RWPE1 (cell line): ENCODE measurements around the gene PTPRD.

Experiments
- CTCF ChIA-PET: fragments of 350-600 bp; sonication (Branson Sonifier 250); formaldehyde crosslinking; extraction: SDS; loops from one replicate; lab custom pipeline; 2021; lab: Yijun Ruan, JAX
- POLR2A ChIA-PET: fragments of 400-600 bp; formaldehyde crosslinking; extraction: SDS; loops from one replicate; lab custom pipeline; 2020; ENCODE audit warnings: antibody characterized with exemption; ENCODE audit not compliant: low non-redundant PET; lab: Yijun Ruan, JAX
- DNase-seq: peaks from one replicate; pipeline ENCODE4 v3.0.0; 2012; ENCODE audit warnings: low spot score
- H3K27ac ChIP-seq: fragments of 450-650 bp; 2 replicates; pipeline ENCODE4 v1.5.1; 2017
- CTCF ChIP-seq: fragments of 450-650 bp; conservative IDR thresholded peaks from 2 replicates; pipeline ENCODE4 v1.5.1; 2017; ENCODE audit warnings: low read depth, mild to moderate bottlenecking

Gene PTPRD

DNA sequence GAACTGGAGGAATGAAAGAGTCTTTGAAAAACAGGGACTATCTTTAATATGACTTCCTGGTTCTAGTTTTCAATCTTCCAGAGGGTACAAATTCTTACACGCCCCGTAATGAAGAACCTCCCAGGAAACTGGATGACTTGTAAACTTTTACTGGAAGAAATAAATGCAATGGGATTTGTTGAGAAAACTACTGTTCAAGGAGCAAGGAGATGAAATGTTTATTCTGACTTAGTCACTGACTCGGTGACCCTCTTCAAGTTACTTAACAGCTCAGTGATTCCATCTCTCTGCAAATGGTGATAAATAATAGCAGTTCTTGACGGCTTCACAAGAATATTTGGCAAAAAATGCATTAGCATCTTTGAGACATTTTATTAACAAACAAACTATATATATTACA is 858.6 kb downstream of the PTPRD start:
- DNase-seq = no peak
- POLR2A ChIA-PET = no interaction called here
- no peak overlapping the region for H3K27ac ChIP-seq
- CTCF ChIA-PET = interaction anchor here (0.8 kb wide), 1 partner anchor 350 kb away, joined by 3 read pairs; no protein-coding TSS in a partner anchor
- no peak for TF ChIP-seq CTCF

DNA sequence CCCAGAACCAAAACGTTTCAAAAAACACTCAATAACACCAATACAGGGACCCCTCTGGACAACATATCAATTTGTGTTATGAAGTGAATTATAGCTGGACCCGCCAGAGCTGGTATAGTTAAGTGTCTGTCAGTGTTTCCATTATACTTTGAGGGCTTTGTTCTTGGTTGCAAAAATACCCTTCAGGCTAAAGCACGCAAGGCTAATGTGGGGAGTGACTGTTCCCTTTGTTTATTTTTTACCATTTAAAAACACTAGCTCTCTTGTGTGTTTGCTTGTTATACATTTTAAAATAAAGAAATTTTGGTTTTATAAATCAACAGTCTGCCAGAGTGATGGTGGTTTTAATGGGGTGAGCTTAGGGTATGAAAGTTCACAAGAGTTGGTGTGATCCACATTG is 859.5 kb downstream of the PTPRD start:
- POLR2A ChIA-PET = no interaction called here
- TF ChIP-seq CTCF = no peak
- H3K27ac ChIP-seq = no peak overlapping the region
- no peak for DNase-seq
- CTCF ChIA-PET = interaction anchor here (0.7 to 0.8 kb wide), 2 partner anchors 349 to 1812 kb away, joined by 3 read pairs; no protein-coding TSS in a partner anchor

DNA sequence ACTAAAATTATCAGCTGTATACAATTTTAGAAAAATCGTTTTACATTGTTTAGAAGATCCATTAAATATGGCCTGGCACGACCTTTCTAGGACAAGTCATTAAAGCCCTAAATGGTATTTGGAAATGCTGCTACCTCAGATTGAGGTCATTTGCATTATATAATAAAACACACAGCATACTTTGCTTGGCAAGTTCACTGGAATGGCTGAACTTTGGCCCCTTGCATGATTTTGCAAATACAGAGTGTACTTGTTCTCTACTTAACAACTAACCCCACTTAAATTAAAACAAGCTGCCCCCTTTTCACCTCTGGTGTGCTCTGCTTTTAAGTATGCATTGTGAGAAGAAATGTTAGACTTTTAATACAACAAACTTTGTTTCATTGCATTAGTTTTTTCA is 860.1 kb downstream of the PTPRD start:
- ChIA-PET CTCF (no interaction called here), POLR2A (no interaction called here)
- no peak overlapping the region for H3K27ac ChIP-seq
- no peak for DNase-seq
- TF ChIP-seq CTCF = no peak

DNA sequence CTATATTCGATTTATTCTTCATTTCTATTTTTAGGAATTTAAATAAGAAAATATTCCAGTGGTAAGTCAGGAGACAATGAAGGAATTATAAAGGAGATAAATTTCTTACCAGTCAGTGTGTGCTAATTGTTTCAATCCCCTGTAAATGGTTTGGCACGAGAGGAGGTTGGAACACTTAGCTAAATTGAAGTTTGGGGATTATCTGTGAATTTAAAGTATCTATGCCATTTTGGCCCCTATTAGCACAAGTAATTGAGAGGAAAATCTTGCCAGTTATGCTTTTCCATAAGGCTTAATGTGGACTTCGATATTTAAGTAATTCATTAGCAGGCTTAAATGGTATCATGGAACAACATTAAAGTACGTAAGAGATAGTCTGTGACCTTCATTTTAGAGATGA is 860.8 kb downstream of the PTPRD start:
- ChIA-PET CTCF (no interaction called here), POLR2A (no interaction called here)
- TF ChIP-seq CTCF = no peak
- no peak overlapping the region for H3K27ac ChIP-seq
- DNase-seq = no peak

GRCh38 chr9:9750719-9751118 is 862.1 kb downstream of the PTPRD start:
- no peak for DNase-seq
- CTCF ChIA-PET = no interaction called here
- TF ChIP-seq CTCF = no peak

DNA sequence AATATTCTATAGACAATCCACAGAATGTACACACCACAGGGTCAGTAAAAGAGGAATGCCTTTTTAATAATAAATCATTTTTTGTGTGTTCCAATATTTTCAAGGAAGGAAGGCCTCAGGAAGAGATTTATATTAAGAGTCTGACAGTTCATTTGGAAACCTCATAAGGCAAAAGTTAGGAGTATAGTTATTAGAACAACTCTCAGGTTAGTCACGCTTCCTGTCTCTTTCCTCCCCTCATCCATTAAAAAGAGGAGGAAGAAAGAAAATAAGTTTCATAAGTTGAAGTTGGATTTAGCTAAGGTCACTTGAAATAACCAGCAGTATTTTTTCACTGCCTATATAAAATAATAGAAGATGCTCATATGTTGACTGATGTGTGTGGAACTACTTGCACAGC is 863.2 kb downstream of the PTPRD start:
- ChIA-PET POLR2A (no interaction called here), CTCF (no interaction called here)
- no peak overlapping the region for H3K27ac ChIP-seq
- no peak for DNase-seq
- TF ChIP-seq CTCF = no peak

More at GRCh38 chr9:9750719-9751118, 862.1 kb downstream of the PTPRD start:
- H3K27ac ChIP-seq = no peak overlapping the region
- POLR2A ChIA-PET = no interaction called here

- ChIA-PET POLR2A (no interaction called here), CTCF (no interaction called here)
Observed at GRCh38 chr9:9747787-9748186, 865.0 kb downstream of the PTPRD start.

More at GRCh38 chr9:9747787-9748186, 865.0 kb downstream of the PTPRD start:
- H3K27ac ChIP-seq = no peak overlapping the region
- no peak for DNase-seq
- no peak for TF ChIP-seq CTCF
